ENCODE measurements around the gene PCMTD2.

Gene PCMTD2

GRCh38 chr20:64256282-64256935 lies 861 bp downstream of the PCMTD2 start:
- peak; percentile 30 for DNase-seq (ENCODE audit: low spot score)

GRCh38 chr20:64257107-64257757 lies 1.7 kb downstream of the PCMTD2 start:
- no peak for DNase-seq (ENCODE audit: low spot score)

- DNase-seq (ENCODE audit: low spot score), result no peak
Observed at GRCh38 chr20:64258071-64258823, 2.7 kb downstream of the PCMTD2 start.

GRCh38 chr20:64260239-64260638 lies 4.7 kb downstream of the PCMTD2 start:
- no peak for DNase-seq (ENCODE audit: low spot score)

GRCh38 chr20:64261138-64261537 lies 5.6 kb downstream of the PCMTD2 start:
- DNase-seq (ENCODE audit: low spot score), result no peak

- DNase-seq (ENCODE audit: low spot score), result no peak
Observed at GRCh38 chr20:64264091-64264490, 8.5 kb downstream of the PCMTD2 start.

GRCh38 chr20:64265201-64265600 lies 9.7 kb downstream of the PCMTD2 start:
- DNase-seq (ENCODE audit: low spot score), result no peak

- DNase-seq (ENCODE audit: low spot score), result no peak
Observed at GRCh38 chr20:64266988-64267387, 11.4 kb downstream of the PCMTD2 start.

GRCh38 chr20:64268174-64268573 lies 12.6 kb downstream of the PCMTD2 start:
- DNase-seq (ENCODE audit: low spot score), result no peak

GRCh38 chr20:64269604-64270411 lies 14.3 kb downstream of the PCMTD2 start:
- no peak for DNase-seq (ENCODE audit: low spot score)

GRCh38 chr20:64271636-64272035 lies 16.1 kb downstream of the PCMTD2 start:
- DNase-seq (ENCODE audit: low spot score), result no peak

GRCh38 chr20:64273109-64273508 lies 17.6 kb downstream of the PCMTD2 start:
- DNase-seq (ENCODE audit: low spot score), result no peak

- no peak for DNase-seq (ENCODE audit: low spot score)
Observed at GRCh38 chr20:64276817-64277216, 21.3 kb downstream of the PCMTD2 start.

GRCh38 chr20:64277571-64278316 lies 22.2 kb downstream of the PCMTD2 start:
- DNase-seq (ENCODE audit: low spot score), result no peak

- no peak for DNase-seq (ENCODE audit: low spot score)
Observed at GRCh38 chr20:64278317-64278681, 22.8 kb downstream of the PCMTD2 start.

- no peak for DNase-seq (ENCODE audit: low spot score)
Observed at GRCh38 chr20:64279826-64280459, 24.4 kb downstream of the PCMTD2 start.

GRCh38 chr20:64280460-64280843 lies 24.9 kb downstream of the PCMTD2 start:
- no peak for DNase-seq (ENCODE audit: low spot score)

GRCh38 chr20:64283646-64284045 lies 28.1 kb downstream of the PCMTD2 start:
- DNase-seq (ENCODE audit: low spot score), result no peak

GRCh38 chr20:64285579-64286446 lies 30.3 kb downstream of the PCMTD2 start:
- peak; percentile 71 for DNase-seq (ENCODE audit: low spot score)
